Measurements from ENCODE around the gene APH1B. TPM values are rescaled to one million over a fixed set of nuclear protein-coding genes. Genes with fewer than 3 reads are reported as not detected.

The APH1B gene
- total RNA-seq, 4 donors from 2014 or later = 0.80 to 9.7 (median 7.1) TPM

- no peak overlapping the region for H3K27ac ChIP-seq
- no peaks in the 10 kb centered on the region for H3K4me1 ChIP-seq
- H3K27me3 ChIP-seq = no peaks in the 10 kb centered on the region
- H3K9me3 ChIP-seq = no peaks in the 10 kb centered on the region
- intact Hi-C loops (cut with DNase I; ENCODE audit: low total_unique reads) (no loop called here), in situ Hi-C loops (cut with MboI; ENCODE audit: low pct_ligation_motif_present in 1 of 4, low pct_unique_long_range_greater_than_20kb in 1 of 4, low sequenced_read_pairs in 3 of 4) (loop anchor here in 1 of 4 donors (25.0 kb wide), 1 partner anchor 96 kb away; the partner anchor contains the start of gene RPS27L)
- 90 to 98% methylated on average over 2 of the region's 2 CpGs for WGBS, 2 donors (ENCODE audit: low coverage in 1 of 2)
- no peak for DNase-seq
- no peak overlapping the region for H3K4me3 ChIP-seq
- H3K36me3 ChIP-seq = peaks cover 0 to 23% (median 0%) of the 10 kb centered on the region in 4 donors
- TF ChIP-seq CTCF (IDR thresholded peaks at IDR 0.05) (no peak), EP300 (IDR thresholded peaks at IDR 0.05; ENCODE audit: low read depth) (no peak), POLR2A (IDR thresholded peaks at IDR 0.05) (no peak), POLR2AphosphoS5 (IDR thresholded peaks at IDR 0.05) (no peak)
Observed at GRCh38 chr15:63258658-63259057, 18.7 kb upstream of the APH1B start.

- TF ChIP-seq POLR2A (IDR thresholded peaks at IDR 0.05) = no peak
- no peak for TF ChIP-seq CTCF (IDR thresholded peaks at IDR 0.05)
- TF ChIP-seq POLR2AphosphoS5 (IDR thresholded peaks at IDR 0.05) = no peak
- TF ChIP-seq EP300 (IDR thresholded peaks at IDR 0.05; ENCODE audit: low read depth) = no peak
- H3K9me3 ChIP-seq = no peaks in the 10 kb centered on the region
- H3K36me3 ChIP-seq = peaks cover 0 to 26% (median 3%) of the 10 kb centered on the region in 4 donors
- in situ Hi-C loops (cut with MboI; ENCODE audit: low pct_ligation_motif_present in 1 of 4, low pct_unique_long_range_greater_than_20kb in 1 of 4, low sequenced_read_pairs in 3 of 4) = loop anchor here in 1 of 4 donors (25.0 kb wide), 1 partner anchor 98 kb away; the partner anchor contains the start of gene RPS27L
- no peak overlapping the region for H3K4me3 ChIP-seq
- WGBS, 2 donors (ENCODE audit: low coverage in 1 of 2) = 85 to 92% methylated on average over 5 of the region's 5 CpGs
- no peak for DNase-seq
- no peaks in the 10 kb centered on the region for H3K27me3 ChIP-seq
- H3K27ac ChIP-seq = no peak overlapping the region
- intact Hi-C loops (cut with DNase I; ENCODE audit: low total_unique reads) = no loop called here
- H3K4me1 ChIP-seq = no peaks in the 10 kb centered on the region
Observed at GRCh38 chr15:63260791-63261190, 16.6 kb upstream of the APH1B start.

- peaks cover 0 to 26% (median 3%) of the 10 kb centered on the region in 4 donors for H3K36me3 ChIP-seq
- H3K9me3 ChIP-seq = no peaks in the 10 kb centered on the region
- in situ Hi-C loops (cut with MboI; ENCODE audit: low pct_ligation_motif_present in 1 of 4, low pct_unique_long_range_greater_than_20kb in 1 of 4, low sequenced_read_pairs in 3 of 4) = loop anchor here in 1 of 4 donors (25.0 kb wide), 1 partner anchor 99 kb away; the partner anchor contains the start of gene RPS27L
Observed at GRCh38 chr15:63261311-63261710, 16.1 kb upstream of the APH1B start.

GRCh38 chr15:63263519-63263918, 13.9 kb upstream of the APH1B start:
- WGBS, 2 donors (ENCODE audit: low coverage in 1 of 2) = 91% methylated on average over 4 to 6 of the region's 6 CpGs
- DNase-seq = no peak
- no peaks in the 10 kb centered on the region for H3K9me3 ChIP-seq

More at GRCh38 chr15:63261311-63261710, 16.1 kb upstream of the APH1B start:
- intact Hi-C loops (cut with DNase I; ENCODE audit: low total_unique reads) = no loop called here
- Histone ChIP-seq H3K4me3 (no peak overlapping the region), H3K27ac (no peak overlapping the region), H3K4me1 (no peaks in the 10 kb centered on the region), H3K27me3 (no peaks in the 10 kb centered on the region)
- no peak for TF ChIP-seq CTCF (IDR thresholded peaks at IDR 0.05)
- DNase-seq = no peak

More at GRCh38 chr15:63263519-63263918, 13.9 kb upstream of the APH1B start:
- no peaks in the 10 kb centered on the region for H3K4me1 ChIP-seq
- H3K36me3 ChIP-seq = peaks cover 0 to 26% (median 3%) of the 10 kb centered on the region in 4 donors
- H3K27ac ChIP-seq = no peak overlapping the region
- no peak for TF ChIP-seq POLR2A (IDR thresholded peaks at IDR 0.05)
- TF ChIP-seq EP300 (IDR thresholded peaks at IDR 0.05; ENCODE audit: low read depth) = no peak
- in situ Hi-C loops (cut with MboI; ENCODE audit: low pct_ligation_motif_present in 1 of 4, low pct_unique_long_range_greater_than_20kb in 1 of 4, low sequenced_read_pairs in 3 of 4) = loop anchor here in 1 of 4 donors (25.0 kb wide), 1 partner anchor 101 kb away; the partner anchor contains the start of gene RPS27L
- no peak overlapping the region for H3K4me3 ChIP-seq
- H3K27me3 ChIP-seq = no peaks in the 10 kb centered on the region
- intact Hi-C loops (cut with DNase I; ENCODE audit: low total_unique reads) = no loop called here

All from transverse colon (tissue), 4 donors.